HEK293 (cell line): ENCODE results near the gene FKBP10.

ENCODE experiments used
- BCL11B ChIP-seq: fragments of 450-650 bp; formaldehyde crosslinking; IDR thresholded peaks from 2 replicates; pipeline ENCODE4 v1.5.1; 2016; ENCODE audit warnings: low read depth, missing biosample characterization, missing genetic modification characterization
- FEZF1 ChIP-seq: fragments of 450-650 bp; formaldehyde crosslinking; IDR thresholded peaks from 2 replicates; pipeline ENCODE4 v1.5.1; 2016; ENCODE audit warnings: missing biosample characterization, missing genetic modification characterization
- GLI2 ChIP-seq: fragments of 450-650 bp; formaldehyde crosslinking; IDR thresholded peaks from 2 replicates; pipeline ENCODE4; 2017; ENCODE audit warnings: missing biosample characterization, missing genetic modification characterization, low read depth, borderline replicate concordance
- GLIS2 ChIP-seq: fragments of 450-650 bp; formaldehyde crosslinking; IDR thresholded peaks from 2 replicates; pipeline ENCODE4 v1.5.1; 2016; ENCODE audit warnings: missing biosample characterization, missing genetic modification characterization
- HOXA7 ChIP-seq: sonication (generic); formaldehyde crosslinking; IDR thresholded peaks from 2 replicates; pipeline ENCODE4 v1.8.1; 2022; ENCODE audit warnings: missing genetic modification reagents, borderline replicate concordance
- HOXD13 ChIP-seq: sonication (generic); formaldehyde crosslinking; IDR thresholded peaks from 2 replicates; pipeline ENCODE4 v1.8.0; 2022; ENCODE audit warnings: missing genetic modification reagents, borderline replicate concordance
- KLF1 ChIP-seq: fragments of 450-650 bp; formaldehyde crosslinking; IDR thresholded peaks from 2 replicates; pipeline ENCODE4 v1.5.1; 2016; ENCODE audit warnings: missing biosample characterization, missing genetic modification characterization
- MEIS1 ChIP-seq: sonication (generic); formaldehyde crosslinking; IDR thresholded peaks from 2 replicates; pipeline ENCODE4 v1.8.1; 2022; ENCODE audit warnings: missing genetic modification reagents, mild to moderate bottlenecking, borderline replicate concordance
- OVOL3 ChIP-seq: fragments of 450-650 bp; formaldehyde crosslinking; IDR thresholded peaks from 2 replicates; pipeline ENCODE4 v1.5.1; 2016; ENCODE audit warnings: missing biosample characterization, missing genetic modification characterization
- RBAK ChIP-seq: fragments of 450-650 bp; formaldehyde crosslinking; IDR thresholded peaks from 2 replicates; pipeline ENCODE4 v1.5.1; 2016; ENCODE audit warnings: missing biosample characterization, missing genetic modification characterization
- SP2 ChIP-seq: fragments of 450-650 bp; formaldehyde crosslinking; IDR thresholded peaks from 2 replicates; pipeline ENCODE4 v1.5.1; 2016; ENCODE audit warnings: missing biosample characterization, missing genetic modification characterization
- TRIM28 ChIP-seq: IDR thresholded peaks from 2 replicates; pipeline ENCODE4 v1.6.1; 2011; ENCODE audit warnings: low read length, control low read depth, borderline replicate concordance
- YY2 ChIP-seq: fragments of 450-650 bp; formaldehyde crosslinking; IDR thresholded peaks from 2 replicates; pipeline ENCODE4 v1.5.1; 2016; ENCODE audit warnings: missing biosample characterization, missing genetic modification characterization
- ZBTB20 ChIP-seq: fragments of 450-650 bp; formaldehyde crosslinking; IDR thresholded peaks from 2 replicates; pipeline ENCODE4 v1.5.1; 2016; ENCODE audit warnings: missing biosample characterization, missing genetic modification characterization
- ZBTB44 ChIP-seq: fragments of 450-650 bp; IDR thresholded peaks from 2 replicates; pipeline ENCODE4 v1.5.1; 2018; ENCODE audit warnings: missing biosample characterization, mild to moderate bottlenecking, missing genetic modification characterization
- ZNF18 ChIP-seq: fragments of 450-650 bp; formaldehyde crosslinking; IDR thresholded peaks from 2 replicates; pipeline ENCODE4 v1.5.1; 2016; ENCODE audit warnings: missing biosample characterization, missing genetic modification characterization
- ZNF184 ChIP-seq: fragments of 450-650 bp; IDR thresholded peaks from 2 replicates; pipeline ENCODE4 v1.5.1; 2018; ENCODE audit warnings: missing biosample characterization, mild to moderate bottlenecking, missing genetic modification characterization
- ZNF24 ChIP-seq: fragments of 450-650 bp; formaldehyde crosslinking; IDR thresholded peaks from 2 replicates; pipeline ENCODE4 v1.5.1; 2016; ENCODE audit warnings: missing biosample characterization, missing genetic modification characterization
- ZNF335 ChIP-seq: fragments of 450-650 bp; formaldehyde crosslinking; conservative IDR thresholded peaks from 2 replicates; pipeline ENCODE4 v1.5.1; 2016; ENCODE audit warnings: missing biosample characterization, missing genetic modification characterization
- ZNF354C ChIP-seq: fragments of 450-650 bp; formaldehyde crosslinking; IDR thresholded peaks from 2 replicates; pipeline ENCODE4 v1.5.1; 2016; ENCODE audit warnings: missing biosample characterization, missing genetic modification characterization, low read depth, borderline replicate concordance
- ZNF555 ChIP-seq: fragments of 450-650 bp; formaldehyde crosslinking; conservative IDR thresholded peaks from 2 replicates; pipeline ENCODE4 v1.5.1; 2017; ENCODE audit warnings: missing biosample characterization, mild to moderate bottlenecking, missing genetic modification characterization, inconsistent platforms
- ZNF76 ChIP-seq: fragments of 450-650 bp; formaldehyde crosslinking; IDR thresholded peaks from 2 replicates; pipeline ENCODE4; 2016; ENCODE audit warnings: low read depth, missing biosample characterization, missing genetic modification characterization, borderline replicate concordance
- ZXDB ChIP-seq: fragments of 450-650 bp; formaldehyde crosslinking; IDR thresholded peaks from 2 replicates; pipeline ENCODE4 v1.5.1; 2016; ENCODE audit warnings: missing biosample characterization, missing genetic modification characterization
- TF ChIP-seq, protein P1 (sequence below): fragments of 450-650 bp; formaldehyde crosslinking; IDR thresholded peaks from 2 replicates; pipeline ENCODE4 v1.5.1; 2016; ENCODE audit warnings: missing biosample characterization, missing genetic modification characterization
- TF ChIP-seq, protein P2 (sequence below): fragments of 450-650 bp; formaldehyde crosslinking; IDR thresholded peaks from 2 replicates; pipeline ENCODE4 v1.5.1; 2016; ENCODE audit warnings: missing biosample characterization, missing genetic modification characterization
- TF ChIP-seq, protein P3 (sequence below): fragments of 450-650 bp; formaldehyde crosslinking; IDR thresholded peaks from 2 replicates; pipeline ENCODE4 v1.5.1; 2017; ENCODE audit warnings: missing biosample characterization, missing genetic modification characterization
- TF ChIP-seq, protein P4 (sequence below): fragments of 450-650 bp; formaldehyde crosslinking; IDR thresholded peaks from 2 replicates; pipeline ENCODE4 v1.5.1; 2016; ENCODE audit warnings: missing biosample characterization, missing genetic modification characterization

FKBP10 gene

GRCh38 chr17:41864836-41865595 is 52.2 kb downstream of the FKBP10 start, which contains the start of gene KLHL11 (continued):
- TF ChIP-seq, protein P1, sequence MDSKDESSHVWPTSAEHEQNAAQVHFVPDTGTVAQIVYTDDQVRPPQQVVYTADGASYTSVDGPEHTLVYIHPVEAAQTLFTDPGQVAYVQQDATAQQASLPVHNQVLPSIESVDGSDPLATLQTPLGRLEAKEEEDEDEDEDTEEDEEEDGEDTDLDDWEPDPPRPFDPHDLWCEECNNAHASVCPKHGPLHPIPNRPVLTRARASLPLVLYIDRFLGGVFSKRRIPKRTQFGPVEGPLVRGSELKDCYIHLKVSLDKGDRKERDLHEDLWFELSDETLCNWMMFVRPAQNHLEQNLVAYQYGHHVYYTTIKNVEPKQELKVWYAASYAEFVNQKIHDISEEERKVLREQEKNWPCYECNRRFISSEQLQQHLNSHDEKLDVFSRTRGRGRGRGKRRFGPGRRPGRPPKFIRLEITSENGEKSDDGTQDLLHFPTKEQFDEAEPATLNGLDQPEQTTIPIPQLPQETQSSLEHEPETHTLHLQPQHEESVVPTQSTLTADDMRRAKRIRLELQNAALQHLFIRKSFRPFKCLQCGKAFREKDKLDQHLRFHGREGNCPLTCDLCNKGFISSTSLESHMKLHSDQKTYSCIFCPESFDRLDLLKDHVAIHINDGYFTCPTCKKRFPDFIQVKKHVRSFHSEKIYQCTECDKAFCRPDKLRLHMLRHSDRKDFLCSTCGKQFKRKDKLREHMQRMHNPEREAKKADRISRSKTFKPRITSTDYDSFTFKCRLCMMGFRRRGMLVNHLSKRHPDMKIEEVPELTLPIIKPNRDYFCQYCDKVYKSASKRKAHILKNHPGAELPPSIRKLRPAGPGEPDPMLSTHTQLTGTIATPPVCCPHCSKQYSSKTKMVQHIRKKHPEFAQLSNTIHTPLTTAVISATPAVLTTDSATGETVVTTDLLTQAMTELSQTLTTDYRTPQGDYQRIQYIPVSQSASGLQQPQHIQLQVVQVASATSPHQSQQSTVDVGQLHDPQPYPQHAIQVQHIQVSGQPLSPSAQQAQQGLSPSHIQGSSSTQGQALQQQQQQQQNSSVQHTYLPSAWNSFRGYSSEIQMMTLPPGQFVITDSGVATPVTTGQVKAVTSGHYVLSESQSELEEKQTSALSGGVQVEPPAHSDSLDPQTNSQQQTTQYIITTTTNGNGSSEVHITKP = peak; percentile 60
- 0 out of 2 replicates have a peak, but pooled peaks have one; percentile 26 for TF ChIP-seq KLF1 (tag by site-specific recombination)
- TF ChIP-seq HOXA7 = no peak
- TF ChIP-seq, protein P2, sequence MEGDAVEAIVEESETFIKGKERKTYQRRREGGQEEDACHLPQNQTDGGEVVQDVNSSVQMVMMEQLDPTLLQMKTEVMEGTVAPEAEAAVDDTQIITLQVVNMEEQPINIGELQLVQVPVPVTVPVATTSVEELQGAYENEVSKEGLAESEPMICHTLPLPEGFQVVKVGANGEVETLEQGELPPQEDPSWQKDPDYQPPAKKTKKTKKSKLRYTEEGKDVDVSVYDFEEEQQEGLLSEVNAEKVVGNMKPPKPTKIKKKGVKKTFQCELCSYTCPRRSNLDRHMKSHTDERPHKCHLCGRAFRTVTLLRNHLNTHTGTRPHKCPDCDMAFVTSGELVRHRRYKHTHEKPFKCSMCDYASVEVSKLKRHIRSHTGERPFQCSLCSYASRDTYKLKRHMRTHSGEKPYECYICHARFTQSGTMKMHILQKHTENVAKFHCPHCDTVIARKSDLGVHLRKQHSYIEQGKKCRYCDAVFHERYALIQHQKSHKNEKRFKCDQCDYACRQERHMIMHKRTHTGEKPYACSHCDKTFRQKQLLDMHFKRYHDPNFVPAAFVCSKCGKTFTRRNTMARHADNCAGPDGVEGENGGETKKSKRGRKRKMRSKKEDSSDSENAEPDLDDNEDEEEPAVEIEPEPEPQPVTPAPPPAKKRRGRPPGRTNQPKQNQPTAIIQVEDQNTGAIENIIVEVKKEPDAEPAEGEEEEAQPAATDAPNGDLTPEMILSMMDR (tag by site-specific recombination) = no peak; the same call in 1 of the 2 replicates
- TF ChIP-seq ZNF184 (tag by site-specific recombination) = no peak
- TF ChIP-seq HOXD13 (CRISPR knock-in tag) = peak; percentile 25; the same call in 1 of the 2 replicates
- TF ChIP-seq, protein P3, sequence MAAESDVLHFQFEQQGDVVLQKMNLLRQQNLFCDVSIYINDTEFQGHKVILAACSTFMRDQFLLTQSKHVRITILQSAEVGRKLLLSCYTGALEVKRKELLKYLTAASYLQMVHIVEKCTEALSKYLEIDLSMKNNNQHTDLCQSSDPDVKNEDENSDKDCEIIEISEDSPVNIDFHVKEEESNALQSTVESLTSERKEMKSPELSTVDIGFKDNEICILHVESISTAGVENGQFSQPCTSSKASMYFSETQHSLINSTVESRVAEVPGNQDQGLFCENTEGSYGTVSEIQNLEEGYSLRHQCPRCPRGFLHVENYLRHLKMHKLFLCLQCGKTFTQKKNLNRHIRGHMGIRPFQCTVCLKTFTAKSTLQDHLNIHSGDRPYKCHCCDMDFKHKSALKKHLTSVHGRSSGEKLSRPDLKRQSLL (tag by site-specific recombination) = 0 out of 2 replicates have a peak, but pooled peaks have one; percentile 35
- peak; percentile 97; the same call in 1 of the 2 replicates for TF ChIP-seq GLIS2 (tag by site-specific recombination)
- TF ChIP-seq OVOL3 (tag by site-specific recombination) = no peak
- TF ChIP-seq ZNF76 (tag by site-specific recombination) = peak; percentile 88
- TF ChIP-seq, protein P4, sequence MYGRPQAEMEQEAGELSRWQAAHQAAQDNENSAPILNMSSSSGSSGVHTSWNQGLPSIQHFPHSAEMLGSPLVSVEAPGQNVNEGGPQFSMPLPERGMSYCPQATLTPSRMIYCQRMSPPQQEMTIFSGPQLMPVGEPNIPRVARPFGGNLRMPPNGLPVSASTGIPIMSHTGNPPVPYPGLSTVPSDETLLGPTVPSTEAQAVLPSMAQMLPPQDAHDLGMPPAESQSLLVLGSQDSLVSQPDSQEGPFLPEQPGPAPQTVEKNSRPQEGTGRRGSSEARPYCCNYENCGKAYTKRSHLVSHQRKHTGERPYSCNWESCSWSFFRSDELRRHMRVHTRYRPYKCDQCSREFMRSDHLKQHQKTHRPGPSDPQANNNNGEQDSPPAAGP (tag by site-specific recombination) = peak; percentile 29; the same call in 1 of the 2 replicates
- TF ChIP-seq ZNF555 (tag by site-specific recombination) = no peak
- TF ChIP-seq ZXDB (tag by site-specific recombination) = peak; percentile 74
- TF ChIP-seq RBAK (tag by site-specific recombination) = no peak
- TF ChIP-seq TRIM28 = peak; percentile 45; the same call in 1 of the 2 replicates
- TF ChIP-seq GLI2 = no peak
- TF ChIP-seq ZBTB20 (tag by site-specific recombination) = peak; percentile 76
- peak; percentile 69; the same call in 1 of the 2 replicates for TF ChIP-seq ZBTB44 (tag by site-specific recombination)
- TF ChIP-seq YY2 (tag by site-specific recombination) = peak; percentile 90
- TF ChIP-seq ZNF24 (tag by site-specific recombination) = no peak
- TF ChIP-seq ZNF18 (tag by site-specific recombination) = no peak
- TF ChIP-seq FEZF1 (tag by site-specific recombination) = no peak
- no peak for TF ChIP-seq ZNF354C (tag by site-specific recombination)
- peak; percentile 54; the same call in 1 of the 2 replicates for TF ChIP-seq ZNF335 (tag by site-specific recombination)
- 0 out of 2 replicates have a peak, but pooled peaks have one; percentile 38 for TF ChIP-seq MEIS1 (CRISPR knock-in tag)
- TF ChIP-seq BCL11B (tag by site-specific recombination) = no peak
- no peak for TF ChIP-seq SP2 (tag by site-specific recombination)
